Right atrium auricular region (tissue), 2 donors: ENCODE measurements around the gene LINC01488. TPM values are rescaled to one million over a fixed set of nuclear protein-coding genes. Genes with fewer than 3 reads are reported as not detected.

ENCODE experiments used
- DNase-seq: peaks from one replicate; pipeline ENCODE4 v3.0.0-alpha.2; 2019; ENCODE audit warnings: low spot score
- H3K27ac ChIP-seq, 2 donors: fragments of 200-600 bp; sonication (generic); 1 replicate in 1 of 2; 2 replicates in 1 of 2; pipeline ENCODE4 v1.5.1; 2016 to 2019
- H3K27me3 ChIP-seq, 2 donors: fragments of 200-600 bp; sonication (generic); one replicate each; pipeline versions ENCODE4 v1.5.1 to v1.6.0; 2017 to 2019
- H3K36me3 ChIP-seq: fragments of 200-600 bp; sonication (generic); one replicate; pipeline ENCODE4 v1.5.1; 2016
- H3K4me1 ChIP-seq, 2 donors: fragments of 200-600 bp; sonication (generic); one replicate each; pipeline versions ENCODE4 v1.5.1 to v1.6.0; 2017 to 2019
- H3K4me3 ChIP-seq, 2 donors: fragments of 200-600 bp; sonication (generic); 1 replicate in 1 of 2; 2 replicates in 1 of 2; pipeline ENCODE4 v1.5.1; 2017 to 2019; ENCODE audit warnings: mild to moderate bottlenecking in 1 of 2, moderate library complexity in 1 of 2
- H3K9me3 ChIP-seq, 2 donors: fragments of 200-600 bp; sonication (generic); one replicate each; pipeline ENCODE4 v1.5.1; 2019
- total RNA-seq, 2 donors: library from RNA; depleted of rRNA; stranded (reverse); fragments of >200 nt; gene quantifications; one replicate each; pipeline ENCODE4 v1.1.0, GENCODE V29; 2016
- TF ChIP-seq, protein P1 (sequence below), 2 donors: fragments of 200-600 bp; sonication (generic); IDR thresholded peaks; one replicate each; pipeline ENCODE4 v1.5.1; 2019; ENCODE audit warnings: antibody characterized with exemption in 2 of 2

LINC01488 gene
- total RNA-seq, 2 donors from 2014 or later, result not detected

DNA sequence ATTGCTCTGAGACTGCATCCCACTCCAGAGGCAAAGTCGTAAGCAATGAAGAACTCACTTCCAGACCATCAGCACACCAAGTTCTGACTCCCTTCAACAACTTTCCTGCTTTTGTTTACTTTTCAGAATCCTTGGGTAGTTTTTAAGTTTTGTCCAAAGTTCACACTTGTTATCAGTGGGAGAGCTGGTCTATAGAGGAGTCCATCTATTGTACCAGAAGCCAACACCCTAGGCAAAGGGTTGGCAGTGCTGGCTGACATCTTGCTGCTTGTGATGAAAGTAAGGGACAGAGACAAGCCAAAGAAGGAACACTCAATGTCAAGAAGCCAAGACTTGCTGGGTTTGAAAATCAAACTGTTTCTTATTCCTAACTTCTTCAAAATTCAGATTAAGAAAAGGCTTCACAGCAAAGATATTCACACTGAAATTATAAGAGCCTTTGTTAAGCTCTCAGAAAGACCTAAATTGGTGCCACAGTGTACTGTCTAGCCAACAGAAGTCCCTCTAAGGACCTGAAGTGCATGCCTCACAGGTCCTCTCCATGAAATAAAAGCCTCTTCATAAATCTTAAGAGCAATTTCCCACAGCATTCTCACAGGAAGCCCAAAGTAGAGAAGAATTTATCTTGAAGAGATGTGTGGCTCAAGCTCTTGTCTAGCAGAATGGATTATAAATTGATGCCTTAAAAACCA is 21.5 kb upstream of the LINC01488 start:
- TF ChIP-seq, protein P1, sequence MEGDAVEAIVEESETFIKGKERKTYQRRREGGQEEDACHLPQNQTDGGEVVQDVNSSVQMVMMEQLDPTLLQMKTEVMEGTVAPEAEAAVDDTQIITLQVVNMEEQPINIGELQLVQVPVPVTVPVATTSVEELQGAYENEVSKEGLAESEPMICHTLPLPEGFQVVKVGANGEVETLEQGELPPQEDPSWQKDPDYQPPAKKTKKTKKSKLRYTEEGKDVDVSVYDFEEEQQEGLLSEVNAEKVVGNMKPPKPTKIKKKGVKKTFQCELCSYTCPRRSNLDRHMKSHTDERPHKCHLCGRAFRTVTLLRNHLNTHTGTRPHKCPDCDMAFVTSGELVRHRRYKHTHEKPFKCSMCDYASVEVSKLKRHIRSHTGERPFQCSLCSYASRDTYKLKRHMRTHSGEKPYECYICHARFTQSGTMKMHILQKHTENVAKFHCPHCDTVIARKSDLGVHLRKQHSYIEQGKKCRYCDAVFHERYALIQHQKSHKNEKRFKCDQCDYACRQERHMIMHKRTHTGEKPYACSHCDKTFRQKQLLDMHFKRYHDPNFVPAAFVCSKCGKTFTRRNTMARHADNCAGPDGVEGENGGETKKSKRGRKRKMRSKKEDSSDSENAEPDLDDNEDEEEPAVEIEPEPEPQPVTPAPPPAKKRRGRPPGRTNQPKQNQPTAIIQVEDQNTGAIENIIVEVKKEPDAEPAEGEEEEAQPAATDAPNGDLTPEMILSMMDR (IDR thresholded peaks at IDR 0.05), result no peak
- no peaks in the 10 kb centered on the region for H3K27me3 ChIP-seq
- no peaks in the 10 kb centered on the region for H3K36me3 ChIP-seq
- no peak overlapping the region for H3K27ac ChIP-seq
- DNase-seq, result no peak
- H3K4me1 ChIP-seq, result peaks cover 0 to 29% of the 10 kb centered on the region in 2 donors
- no peak overlapping the region for H3K4me3 ChIP-seq
- H3K9me3 ChIP-seq, result peaks cover 0 to 32% of the 10 kb centered on the region in 2 donors

DNA sequence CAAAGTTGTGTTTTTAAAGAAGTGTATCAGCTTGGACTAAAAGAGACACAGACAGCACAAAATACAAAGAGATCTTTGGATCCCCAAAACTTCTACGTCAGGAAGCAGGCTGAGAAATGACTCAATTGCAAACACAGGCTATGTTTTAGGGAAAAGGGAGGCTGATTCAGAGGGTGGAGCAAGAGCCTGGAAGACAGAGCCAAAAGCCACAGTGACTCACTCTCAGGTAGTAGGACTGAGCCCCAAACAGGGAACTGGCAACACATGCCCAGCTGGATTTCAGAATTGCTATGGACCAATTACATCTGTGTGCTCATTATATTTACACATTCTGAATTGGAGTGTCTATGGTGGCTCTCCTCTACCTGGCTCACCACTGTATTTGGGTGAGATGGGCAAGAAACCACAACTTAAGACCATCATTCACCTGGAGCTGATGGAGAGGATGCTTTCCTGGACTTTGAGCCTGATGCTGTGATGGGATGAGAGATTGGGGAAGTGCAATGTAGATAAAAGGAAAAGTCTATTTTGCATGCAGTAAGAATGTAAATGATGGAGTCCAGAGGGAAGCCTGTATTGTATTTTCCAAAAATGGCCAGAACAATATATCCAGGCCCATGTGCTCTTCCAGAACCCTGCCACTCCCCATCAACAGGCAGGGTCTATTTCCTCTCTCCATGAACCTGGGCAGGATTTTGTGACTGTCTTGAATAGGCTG is 20.8 kb upstream of the LINC01488 start:
- Histone ChIP-seq H3K27me3 (no peaks in the 10 kb centered on the region), H3K36me3 (no peaks in the 10 kb centered on the region), H3K9me3 (peaks cover 0 to 32% of the 10 kb centered on the region in 2 donors), H3K4me3 (no peak overlapping the region), H3K27ac (no peak overlapping the region), H3K4me1 (peaks cover 0 to 36% of the 10 kb centered on the region in 2 donors)
- DNase-seq, result no peak
- TF ChIP-seq, protein P1 (IDR thresholded peaks at IDR 0.05), result no peak

DNA sequence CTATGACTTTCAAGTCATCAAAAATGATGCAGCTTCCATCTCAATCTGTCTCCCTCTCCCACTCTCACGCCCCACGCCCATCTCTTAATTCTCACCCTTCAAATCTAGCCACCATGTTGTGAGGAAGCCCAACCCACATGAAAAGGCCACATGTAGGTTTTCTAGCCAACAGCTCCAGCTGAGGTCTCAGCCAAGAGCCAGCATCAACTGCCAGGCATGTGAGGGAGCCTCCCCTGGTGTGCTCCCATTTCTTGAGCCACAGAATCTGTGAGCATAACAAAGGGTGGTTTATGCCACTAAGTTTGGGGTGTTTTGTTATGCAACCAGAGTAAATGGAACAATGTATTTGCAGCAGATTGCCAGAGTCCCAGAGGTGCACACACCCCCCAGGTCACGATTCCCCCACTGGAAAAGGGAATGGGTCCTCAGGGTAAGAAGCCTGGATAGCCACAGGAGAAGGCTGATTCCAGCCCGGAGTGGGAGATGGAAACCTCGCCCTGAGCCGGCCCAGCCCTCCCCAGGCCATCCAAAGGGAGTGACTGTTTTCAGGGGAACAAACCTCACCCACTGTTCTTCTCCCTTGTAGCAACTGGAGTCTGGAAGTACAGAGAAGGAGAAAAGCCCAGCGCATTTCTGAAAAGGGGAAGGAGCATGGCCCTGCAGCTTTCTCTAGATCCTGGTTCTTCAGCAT is 20.0 kb upstream of the LINC01488 start:
- no peaks in the 10 kb centered on the region for H3K36me3 ChIP-seq
- no peaks in the 10 kb centered on the region for H3K27me3 ChIP-seq
- peaks cover 0 to 32% of the 10 kb centered on the region in 2 donors for H3K9me3 ChIP-seq
- no peak for DNase-seq
- no peak overlapping the region for H3K27ac ChIP-seq
- H3K4me3 ChIP-seq, result no peak overlapping the region
- TF ChIP-seq, protein P1 (IDR thresholded peaks at IDR 0.05), result no peak
- peaks cover 0 to 40% of the 10 kb centered on the region in 2 donors for H3K4me1 ChIP-seq

DNA sequence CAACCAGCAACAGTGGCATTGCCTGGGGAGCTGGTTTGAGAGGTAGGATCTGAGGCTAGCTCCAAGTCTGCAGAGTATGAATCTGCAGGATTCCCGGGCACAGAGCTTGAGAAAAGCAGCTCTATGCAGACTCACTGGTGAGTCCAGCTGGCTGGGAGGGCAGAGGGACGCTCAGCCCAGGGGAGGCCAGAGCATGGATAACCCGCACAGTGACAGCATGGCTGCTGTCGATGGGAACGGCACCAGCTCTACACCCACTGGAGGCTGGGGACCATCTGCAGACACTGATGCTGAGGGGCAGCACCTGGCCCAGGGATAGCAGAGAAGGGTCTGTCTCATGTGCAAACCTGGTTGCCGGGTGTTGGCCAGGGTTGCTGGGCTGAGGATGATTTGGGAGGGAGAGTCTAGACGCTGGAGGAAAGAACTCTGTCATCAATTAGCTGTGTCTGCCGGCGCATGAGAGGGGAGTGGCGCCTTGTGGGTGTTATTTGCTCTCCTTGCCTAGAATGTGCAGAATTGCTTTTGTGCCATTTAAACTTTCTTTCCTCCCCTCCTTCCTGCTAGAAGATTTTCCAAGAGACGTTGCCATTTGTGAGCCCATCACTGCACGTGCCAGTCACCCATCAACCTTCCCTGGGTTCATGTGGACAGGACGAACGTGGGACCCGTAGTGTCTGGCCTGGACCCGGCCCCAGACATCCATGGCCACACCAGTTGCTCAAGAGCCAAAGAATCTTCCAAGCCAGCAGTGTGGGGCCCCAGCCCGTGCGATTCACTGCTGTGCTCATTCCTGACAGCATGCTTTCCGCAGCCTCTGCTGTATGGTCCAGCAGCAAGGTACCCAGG is 19.1 kb upstream of the LINC01488 start:
- Histone ChIP-seq H3K4me1 (peaks cover 0 to 42% of the 10 kb centered on the region in 2 donors), H3K4me3 (no peak overlapping the region), H3K36me3 (no peaks in the 10 kb centered on the region), H3K9me3 (peaks cover 0 to 22% of the 10 kb centered on the region in 2 donors), H3K27me3 (no peaks in the 10 kb centered on the region), H3K27ac (peak overlapping the region in 1 of 2 donors; percentile 54)
- no peak for DNase-seq
- TF ChIP-seq, protein P1 (IDR thresholded peaks at IDR 0.05), result no peak
